ENCODE results near the gene INPP5K. TPM values are rescaled to one million over a fixed set of nuclear protein-coding genes. Genes with fewer than 3 reads are reported as not detected.

The INPP5K gene
- total and polyA plus RNA-seq, 4 donors, result 33.6 to 76.7 (median 41.0) TPM

- H3K27me3 ChIP-seq (ENCODE audit: control insufficient read depth in 3 of 3, insufficient read depth in 3 of 3, low read length in 2 of 3), result no peaks in the 10 kb centered on the region
- H3K9me3 ChIP-seq (ENCODE audit: control insufficient read depth in 4 of 4, insufficient read depth in 3 of 4, low read length in 3 of 4), result no peaks in the 10 kb centered on the region
- DNase-seq, result no peak
- no peak for ATAC-seq (ENCODE audit: insufficient read depth, low FRiP score)
- peaks cover 0 to 3% (median 0%) of the 10 kb centered on the region in 5 donors for H3K4me1 ChIP-seq (ENCODE audit: control insufficient read depth in 5 of 5, insufficient read depth in 5 of 5, low read length in 5 of 5)
- H3K36me3 ChIP-seq (ENCODE audit: control insufficient read depth in 4 of 4, insufficient read depth in 4 of 4, low read length in 4 of 4), result peaks cover 0 to 19% (median 14%) of the 10 kb centered on the region in 4 donors
- no peak overlapping the region for H3K9ac ChIP-seq (ENCODE audit: insufficient read depth in 1 of 2, low read length in 2 of 2)
- no peak for TF ChIP-seq CTCF (IDR thresholded peaks at IDR 0.05; ENCODE audit: control extremely low read depth, extremely low read depth)
- 91% methylated on average over 5 of the region's 5 CpGs for WGBS, 2 donors
- no peak overlapping the region for H3K27ac ChIP-seq (ENCODE audit: low read depth in 1 of 2, low read length in 1 of 2)
- H3K4me3 ChIP-seq, result no peak overlapping the region
Measured at GRCh38 chr17:1522626-1523025, 6.2 kb upstream of the INPP5K start.

- Histone ChIP-seq H3K4me1 (ENCODE audit: control insufficient read depth in 5 of 5, insufficient read depth in 5 of 5, low read length in 5 of 5) (peaks cover 0 to 7% (median 0%) of the 10 kb centered on the region in 5 donors), H3K4me3 (no peak overlapping the region), H3K27ac (ENCODE audit: low read depth in 1 of 2, low read length in 1 of 2) (no peak overlapping the region), H3K36me3 (ENCODE audit: control insufficient read depth in 4 of 4, insufficient read depth in 4 of 4, low read length in 4 of 4) (peaks cover 3 to 18% (median 11%) of the 10 kb centered on the region in 4 donors), H3K9me3 (ENCODE audit: control insufficient read depth in 4 of 4, insufficient read depth in 3 of 4, low read length in 3 of 4) (no peaks in the 10 kb centered on the region), H3K9ac (ENCODE audit: insufficient read depth in 1 of 2, low read length in 2 of 2) (no peak overlapping the region), H3K27me3 (ENCODE audit: control insufficient read depth in 3 of 3, insufficient read depth in 3 of 3, low read length in 2 of 3) (no peaks in the 10 kb centered on the region)
- no peak for DNase-seq
- WGBS, 2 donors, result 88 to 93% methylated on average over 10 of the region's 10 CpGs
- TF ChIP-seq CTCF (IDR thresholded peaks at IDR 0.05; ENCODE audit: control extremely low read depth, extremely low read depth), result no peak
- ATAC-seq (ENCODE audit: insufficient read depth, low FRiP score), result no peak
Measured at GRCh38 chr17:1521086-1521640, 4.8 kb upstream of the INPP5K start.

GRCh38 chr17:1519678-1520077 is 3.3 kb upstream of the INPP5K start:
- no peak overlapping the region for H3K9ac ChIP-seq (ENCODE audit: insufficient read depth in 1 of 2, low read length in 2 of 2)
- no peak overlapping the region for H3K4me3 ChIP-seq
- ATAC-seq (ENCODE audit: insufficient read depth, low FRiP score) (no peak), DNase-seq (no peak)
- no peak for TF ChIP-seq CTCF (IDR thresholded peaks at IDR 0.05; ENCODE audit: control extremely low read depth, extremely low read depth)
- no peaks in the 10 kb centered on the region for H3K27me3 ChIP-seq (ENCODE audit: control insufficient read depth in 3 of 3, insufficient read depth in 3 of 3, low read length in 2 of 3)
- peaks cover 4 to 13% (median 8%) of the 10 kb centered on the region in 4 donors for H3K36me3 ChIP-seq (ENCODE audit: control insufficient read depth in 4 of 4, insufficient read depth in 4 of 4, low read length in 4 of 4)
- 90 to 93% methylated on average over 7 of the region's 7 CpGs for WGBS, 2 donors
- no peak overlapping the region for H3K27ac ChIP-seq (ENCODE audit: low read depth in 1 of 2, low read length in 1 of 2)
- H3K4me1 ChIP-seq (ENCODE audit: control insufficient read depth in 5 of 5, insufficient read depth in 5 of 5, low read length in 5 of 5), result peaks cover 0 to 19% (median 0%) of the 10 kb centered on the region in 5 donors
- no peaks in the 10 kb centered on the region for H3K9me3 ChIP-seq (ENCODE audit: control insufficient read depth in 4 of 4, insufficient read depth in 3 of 4, low read length in 3 of 4)

- 64 to 78% methylated on average over 2 of the region's 2 CpGs for WGBS, 2 donors
- H3K27ac ChIP-seq (ENCODE audit: low read depth in 1 of 2, low read length in 1 of 2), result no peak overlapping the region
- no peak for DNase-seq
- H3K9me3 ChIP-seq (ENCODE audit: control insufficient read depth in 4 of 4, insufficient read depth in 3 of 4, low read length in 3 of 4), result no peaks in the 10 kb centered on the region
- no peak for TF ChIP-seq CTCF (IDR thresholded peaks at IDR 0.05; ENCODE audit: control extremely low read depth, extremely low read depth)
- H3K27me3 ChIP-seq (ENCODE audit: control insufficient read depth in 3 of 3, insufficient read depth in 3 of 3, low read length in 2 of 3), result no peaks in the 10 kb centered on the region
- ATAC-seq (ENCODE audit: insufficient read depth, low FRiP score), result no peak
- H3K36me3 ChIP-seq (ENCODE audit: control insufficient read depth in 4 of 4, insufficient read depth in 4 of 4, low read length in 4 of 4), result peaks cover 0 to 18% (median 12%) of the 10 kb centered on the region in 4 donors
- H3K4me3 ChIP-seq, result no peak overlapping the region
- no peak overlapping the region for H3K9ac ChIP-seq (ENCODE audit: insufficient read depth in 1 of 2, low read length in 2 of 2)
- H3K4me1 ChIP-seq (ENCODE audit: control insufficient read depth in 5 of 5, insufficient read depth in 5 of 5, low read length in 5 of 5), result peaks cover 0 to 19% (median 6%) of the 10 kb centered on the region in 5 donors
Measured at GRCh38 chr17:1518410-1518809, 2.0 kb upstream of the INPP5K start.
